Anterior cingulate cortex (tissue), 58 donors: ENCODE measurements around the gene VRK3.

Experiments
- DNase-seq, 58 donors: peaks; one replicate each; lab custom pipeline; 2025; lab: John Stamatoyannopoulos, UW

Gene VRK3

DNA sequence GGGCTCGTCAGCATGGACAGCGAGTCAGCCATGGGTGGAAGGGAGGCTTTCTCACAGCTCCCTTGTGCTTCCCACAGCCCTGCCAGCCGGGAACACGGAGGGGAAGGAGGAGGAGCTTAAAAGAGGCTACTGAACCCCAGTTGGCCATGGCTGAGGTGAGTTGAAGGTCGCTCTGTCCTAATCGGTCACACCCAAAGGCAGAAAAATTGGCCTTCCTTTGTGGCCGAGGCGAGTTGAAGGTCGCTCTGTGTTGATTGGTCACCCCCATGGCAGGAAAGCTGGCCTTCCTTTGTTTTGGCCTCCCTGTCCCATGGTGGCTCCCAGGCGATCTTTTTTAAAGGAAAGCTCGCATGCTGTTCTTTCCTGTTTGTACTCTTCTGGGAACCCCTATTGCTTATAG, 5.8 kb upstream of the VRK3 start:
- no peak for DNase-seq

- DNase-seq, result no peak
Measured at GRCh38 chr19:50030225-50030624, 5.1 kb upstream of the VRK3 start.

DNA sequence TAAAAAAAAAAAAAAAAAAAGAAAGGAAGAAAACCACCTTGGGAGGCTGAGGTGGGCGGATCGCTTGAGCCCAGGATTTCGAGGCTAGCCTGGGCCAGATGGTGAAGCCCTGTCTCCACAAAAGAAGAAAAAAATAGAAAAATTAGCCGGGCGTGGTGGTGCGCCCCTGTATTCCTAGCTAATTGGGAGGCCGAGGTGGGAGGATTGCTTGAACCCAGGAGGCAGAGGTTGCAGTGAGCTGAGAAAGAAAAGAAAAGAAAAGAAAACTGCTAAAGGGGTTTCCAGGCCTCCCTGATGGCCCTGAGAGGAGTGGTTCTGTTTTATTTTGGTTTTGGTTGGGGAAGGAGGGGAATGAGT, 1.4 kb upstream of the VRK3 start:
- DNase-seq, result no peak

DNA sequence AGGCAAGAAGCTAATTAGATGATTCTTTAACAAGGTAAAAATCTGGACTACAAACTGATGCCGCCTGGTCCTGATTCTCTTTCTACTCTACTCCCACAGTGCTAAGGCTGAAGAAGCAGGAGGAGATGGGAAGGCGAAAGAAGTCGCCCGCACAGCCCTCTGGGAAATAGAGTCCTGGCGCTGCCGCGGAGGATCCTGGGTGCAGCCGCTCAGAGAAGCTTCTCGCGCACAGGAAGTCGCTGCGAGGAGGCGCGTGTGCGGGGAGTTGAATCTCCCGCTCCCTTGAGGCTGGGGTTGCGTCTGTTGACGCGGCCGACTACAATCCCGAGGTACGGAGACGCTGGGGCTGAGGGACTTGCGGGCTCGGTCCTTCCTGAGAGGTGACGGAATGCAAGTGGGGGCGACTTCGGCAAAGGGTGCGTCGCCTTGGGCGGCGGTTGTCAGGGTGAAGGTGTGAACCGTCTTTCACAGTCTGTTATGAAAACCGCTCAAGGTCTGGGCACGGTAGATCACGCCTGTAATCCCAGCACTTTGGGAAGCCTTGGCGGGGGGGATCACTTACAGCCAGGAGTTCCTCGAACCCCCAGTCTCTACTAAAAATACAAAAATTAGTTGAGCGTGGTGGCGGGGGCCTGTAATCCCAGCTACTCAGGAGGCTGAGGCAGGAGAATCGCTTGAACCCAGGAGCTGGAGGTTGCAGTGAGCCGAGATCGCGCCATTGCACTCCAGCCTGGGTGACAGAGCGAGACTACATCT, 800 bp upstream of the VRK3 start, which contains the start of gene ZNF473:
Gene ZNF473, plus strand, starts transcription at position 212 of the 756 bp plus-strand sequence. CDS start 5,078 bp downstream, outside the sequence.
- peak; percentile 59 to 100 (median 94) for DNase-seq

DNA sequence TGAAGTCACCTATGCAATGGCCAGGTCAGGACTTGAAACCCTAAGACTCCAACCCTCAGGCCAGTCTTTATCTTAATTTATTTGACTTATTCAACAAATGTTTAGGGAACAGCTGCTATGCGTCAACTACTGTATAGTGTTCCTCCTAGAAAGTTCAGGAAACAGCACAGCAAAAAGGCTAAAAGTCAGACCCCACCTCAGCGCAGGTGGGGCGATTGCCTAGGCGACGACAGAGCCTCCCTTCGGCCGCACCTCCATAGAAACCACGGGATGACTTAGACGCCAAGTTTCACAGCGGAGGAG, 502 bp downstream of the VRK3 start:
- no peak for DNase-seq

GRCh38 chr19:50022823-50023222, 2.3 kb downstream of the VRK3 start:
- DNase-seq, result no peak

GRCh38 chr19:50020481-50020880, 4.7 kb downstream of the VRK3 start:
- DNase-seq, result no peak

DNA sequence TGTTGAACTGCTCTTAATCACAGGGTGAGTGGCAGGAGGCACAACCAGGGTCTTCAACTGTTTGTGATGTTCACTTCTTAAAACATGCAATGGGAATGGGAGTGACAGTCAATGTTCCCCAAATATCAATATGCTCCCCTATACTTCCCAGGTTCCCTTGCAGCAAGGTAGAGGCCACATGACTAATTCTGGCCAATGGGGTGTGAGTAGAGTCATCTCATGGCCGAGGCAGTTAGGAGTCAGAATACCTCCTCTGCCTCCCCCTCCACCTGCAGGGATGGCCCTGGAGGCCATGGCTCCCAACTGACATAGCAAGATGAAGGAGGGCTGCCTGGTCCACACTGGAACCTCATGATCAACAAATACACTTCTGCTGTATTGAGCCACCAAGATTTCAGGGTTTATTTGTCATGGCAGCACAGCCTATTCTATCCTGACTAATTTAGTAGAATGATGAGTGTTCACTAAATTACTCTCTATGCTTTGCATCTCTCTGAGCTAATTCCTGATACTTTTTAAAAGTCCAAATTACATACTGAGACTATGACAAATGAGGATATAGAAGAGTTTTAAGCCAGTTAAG, 8.9 kb downstream of the VRK3 start:
- DNase-seq, result no peak

- DNase-seq, result no peak
Measured at GRCh38 chr19:50008532-50008931, 16.6 kb downstream of the VRK3 start.

GRCh38 chr19:50007947-50008346, 17.2 kb downstream of the VRK3 start:
- DNase-seq, result no peak

DNA sequence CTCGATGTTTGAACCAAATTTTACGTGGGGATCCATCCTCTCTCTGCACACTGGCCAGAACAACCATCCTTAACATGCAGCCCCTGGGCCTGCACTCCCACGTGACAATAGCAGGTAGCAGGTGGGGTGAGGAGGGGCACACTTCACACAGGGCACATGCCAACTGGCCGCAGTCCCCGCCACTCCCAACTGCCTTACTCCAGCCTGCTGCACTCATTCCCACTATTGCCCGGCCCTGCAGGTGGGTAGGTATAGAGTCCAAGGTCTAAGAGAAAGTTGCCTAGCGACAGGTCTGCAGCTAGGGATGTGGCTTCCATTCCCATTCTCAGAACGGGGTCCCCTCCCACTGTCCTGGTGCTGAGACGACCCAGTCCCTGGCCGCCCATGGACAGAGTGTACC, 18.0 kb downstream of the VRK3 start:
- DNase-seq, result no peak

- no peak for DNase-seq
Measured at GRCh38 chr19:50005428-50005827, 19.7 kb downstream of the VRK3 start.

GRCh38 chr19:50003810-50004419, 21.3 kb downstream of the VRK3 start:
- peak in 16 of 58 donors; percentile 9 to 61 (median 24) for DNase-seq

DNA sequence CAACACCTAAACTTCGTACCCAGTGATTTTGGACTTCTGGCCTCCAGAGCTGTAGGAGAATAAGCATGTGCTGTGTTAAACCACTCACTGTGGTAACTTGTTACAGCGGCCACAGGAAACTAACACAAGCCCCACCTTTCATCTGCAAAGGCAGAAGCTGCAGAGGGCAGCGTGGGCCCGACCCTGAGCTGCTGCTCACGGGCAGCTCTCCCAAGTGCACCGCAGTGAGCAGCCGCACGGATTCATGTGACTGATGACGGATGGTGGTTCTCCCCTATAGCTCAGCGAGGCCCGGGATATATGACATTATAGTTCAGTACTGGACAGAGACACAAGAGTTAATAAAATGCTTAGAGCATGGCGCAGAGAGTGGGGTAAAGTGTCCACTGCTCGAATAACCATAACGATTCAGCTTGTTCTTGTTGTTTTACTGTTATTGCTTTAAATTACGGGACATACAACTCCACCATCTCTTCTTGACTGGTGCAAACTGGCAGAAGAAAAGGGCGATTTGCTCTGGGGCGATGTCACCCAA, 21.9 kb downstream of the VRK3 start:
- no peak for DNase-seq

DNA sequence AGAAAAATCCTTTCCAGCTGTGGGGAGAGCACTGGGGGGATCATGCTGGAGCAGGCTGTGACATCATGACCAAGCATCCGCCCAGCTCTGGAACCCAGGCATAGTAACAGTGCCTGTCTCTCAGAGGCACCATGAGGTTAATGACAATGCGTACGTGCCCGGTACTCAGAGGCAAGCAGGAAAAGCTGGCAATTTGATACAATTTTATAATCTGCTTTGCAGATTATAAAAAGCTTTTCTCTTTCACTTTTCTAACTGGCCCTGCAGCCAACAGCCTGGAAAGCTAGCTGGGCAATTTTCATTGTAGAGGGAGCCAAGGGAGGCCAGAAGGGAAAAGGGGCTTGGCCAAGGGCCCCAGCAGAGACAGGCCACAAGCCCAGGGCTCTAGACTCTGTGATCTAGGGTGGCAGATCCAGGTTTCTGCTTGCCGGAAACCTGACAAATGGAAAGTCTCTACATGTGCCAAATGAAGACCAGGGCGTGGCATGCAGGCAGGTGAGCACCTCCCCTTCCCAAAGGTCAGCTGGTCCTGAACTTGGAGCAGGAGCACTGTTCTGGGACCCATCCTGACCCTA, 22.7 kb downstream of the VRK3 start:
- peak in 3 of 58 donors; percentile 7 to 16 (median 8) for DNase-seq

GRCh38 chr19:50001775-50002174, 23.4 kb downstream of the VRK3 start:
- DNase-seq, result no peak

GRCh38 chr19:50000841-50001557, 24.2 kb downstream of the VRK3 start:
- DNase-seq, result no peak

- no peak for DNase-seq
Measured at GRCh38 chr19:50000038-50000840, 24.9 kb downstream of the VRK3 start.

DNA sequence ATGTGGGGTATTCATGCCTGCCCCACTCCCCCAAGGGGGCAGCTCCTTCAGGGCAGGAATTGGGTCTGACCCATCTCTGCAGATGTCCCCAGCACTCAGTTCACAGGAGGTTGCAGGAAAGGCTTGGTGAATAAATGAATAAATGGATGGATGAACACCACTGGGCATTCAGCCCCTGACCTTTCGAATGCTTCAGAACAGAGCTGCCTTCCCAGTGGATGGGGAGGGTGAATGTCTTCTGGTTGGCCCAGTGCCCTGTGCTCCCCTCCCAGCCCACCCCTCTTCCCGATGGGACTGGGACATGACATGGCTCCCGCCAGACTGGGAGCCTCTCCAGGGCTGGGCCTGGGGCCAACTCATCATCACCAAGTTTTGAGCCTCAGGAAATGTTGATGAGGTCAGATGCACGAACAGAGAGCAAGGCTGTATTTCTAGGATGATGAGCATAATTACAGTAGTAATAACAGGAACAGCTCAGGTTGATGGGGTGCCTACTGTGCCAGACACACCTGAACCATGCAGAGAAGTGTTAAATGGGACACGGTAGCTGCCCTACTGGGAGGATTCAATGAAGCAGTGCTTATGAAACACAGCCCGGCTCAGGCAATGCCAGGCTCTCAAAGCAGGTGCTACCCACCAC, 25.7 kb downstream of the VRK3 start:
- DNase-seq, result peak in 5 of 58 donors; percentile 5 to 62 (median 12)
